Duodenal mucosa (tissue), 2 donors: ENCODE measurements around the gene PTOV1.

Experiments used
- H3K27ac ChIP-seq: one replicate; pipeline ENCODE4 v1.7.0; 2013; ENCODE audit warnings: low read depth, low read length
- H3K27me3 ChIP-seq, 2 donors: one replicate each; pipeline ENCODE4 v1.7.0; 2013; ENCODE audit warnings: low read length in 2 of 2, control low read depth in 1 of 2; ENCODE audit not compliant: insufficient read depth in 2 of 2, control insufficient read depth in 1 of 2
- H3K36me3 ChIP-seq, 2 donors: one replicate each; pipeline ENCODE4 v1.7.0; 2013; ENCODE audit warnings: low read length in 2 of 2, control low read depth in 1 of 2; ENCODE audit not compliant: insufficient read depth in 2 of 2, control insufficient read depth in 1 of 2
- H3K4me1 ChIP-seq, 2 donors: one replicate each; pipeline ENCODE4 v1.7.0; 2013; ENCODE audit warnings: low read length in 2 of 2, control low read depth in 1 of 2; ENCODE audit not compliant: insufficient read depth in 2 of 2, control insufficient read depth in 1 of 2
- H3K4me3 ChIP-seq, 2 donors: one replicate each; pipeline ENCODE4 v1.7.0; 2013; ENCODE audit warnings: low read length in 2 of 2, low read depth in 1 of 2
- H3K9ac ChIP-seq, 2 donors: one replicate each; pipeline ENCODE4 v1.7.0; 2013; ENCODE audit warnings: low read length in 2 of 2, low read depth in 1 of 2
- H3K9me3 ChIP-seq, 2 donors: one replicate each; pipeline ENCODE4 v1.7.0; 2013; ENCODE audit warnings: low read length in 2 of 2, control low read depth in 1 of 2; ENCODE audit not compliant: control insufficient read depth in 1 of 2

Gene PTOV1

GRCh38 chr19:49864890-49865289 lies 13.9 kb downstream of the PTOV1 start:
- Histone ChIP-seq H3K9me3 (no peaks in the 10 kb centered on the region), H3K36me3 (peaks cover 19 to 33% of the 10 kb centered on the region in 2 donors), H3K27ac (no peak overlapping the region), H3K4me3 (peak overlapping the region in 1 of 2 donors; percentile 17), H3K27me3 (no peaks in the 10 kb centered on the region), H3K4me1 (peaks cover 22 to 31% of the 10 kb centered on the region in 2 donors), H3K9ac (no peak overlapping the region)

DNA sequence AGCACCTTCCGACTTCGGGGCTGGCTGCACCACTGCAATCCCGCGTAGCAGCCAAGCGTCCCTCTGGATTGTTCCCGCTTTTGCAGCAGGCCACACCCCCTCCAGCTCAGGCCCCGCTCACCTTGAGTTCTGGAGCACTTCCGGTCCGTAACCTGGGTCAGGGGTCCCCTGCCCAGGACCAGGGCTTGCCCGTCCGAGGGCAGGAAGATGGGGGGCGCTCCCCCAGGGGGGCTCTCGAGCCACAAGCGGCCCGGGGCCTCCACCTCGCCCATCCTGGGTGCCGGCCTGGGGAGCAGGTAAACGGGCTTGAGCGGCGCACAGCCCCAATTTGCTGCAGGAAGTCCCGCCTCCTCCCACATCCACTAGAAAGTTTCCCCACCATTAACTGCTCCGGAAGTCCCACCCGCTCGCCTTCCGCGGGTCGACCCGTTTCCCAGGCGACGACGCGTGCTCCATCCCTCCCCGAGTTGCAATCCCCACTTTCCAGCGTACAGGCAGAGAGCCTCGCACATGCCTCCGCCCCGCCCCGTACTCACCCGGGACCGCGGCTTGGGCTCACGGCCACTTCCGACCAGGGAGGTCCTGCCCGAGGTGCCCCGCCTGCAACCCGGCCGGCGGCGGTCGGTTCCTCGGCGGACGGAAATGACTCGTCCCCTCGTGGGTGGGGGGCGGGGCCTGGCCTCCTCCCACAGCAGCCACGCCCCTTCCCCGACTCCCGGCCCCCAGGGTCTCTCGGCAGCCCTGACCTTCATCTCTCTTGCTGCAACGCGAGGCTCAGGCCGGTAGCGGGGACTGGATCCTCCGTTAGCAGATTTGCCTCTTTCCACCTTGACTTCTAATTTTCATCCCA lies 16.2 kb downstream of the PTOV1 start, which contains the start of gene PNKP:
PNKP (minus strand) TSS at position 644 of the 850 bp plus-strand sequence; CDS start at position 272, 372 bp downstream.
- Histone ChIP-seq H3K27me3 (no peaks in the 10 kb centered on the region), H3K4me1 (peaks cover 34 to 45% of the 10 kb centered on the region in 2 donors), H3K27ac (peak within 1 kb of the TSS; percentile 95), H3K36me3 (peaks cover 13 to 21% of the 10 kb centered on the region in 2 donors), H3K9ac (peak within 1 kb of the TSS; percentile 68 to 78), H3K9me3 (no peaks in the 10 kb centered on the region), H3K4me3 (peak within 1 kb of the TSS; percentile 69 to 97)

DNA sequence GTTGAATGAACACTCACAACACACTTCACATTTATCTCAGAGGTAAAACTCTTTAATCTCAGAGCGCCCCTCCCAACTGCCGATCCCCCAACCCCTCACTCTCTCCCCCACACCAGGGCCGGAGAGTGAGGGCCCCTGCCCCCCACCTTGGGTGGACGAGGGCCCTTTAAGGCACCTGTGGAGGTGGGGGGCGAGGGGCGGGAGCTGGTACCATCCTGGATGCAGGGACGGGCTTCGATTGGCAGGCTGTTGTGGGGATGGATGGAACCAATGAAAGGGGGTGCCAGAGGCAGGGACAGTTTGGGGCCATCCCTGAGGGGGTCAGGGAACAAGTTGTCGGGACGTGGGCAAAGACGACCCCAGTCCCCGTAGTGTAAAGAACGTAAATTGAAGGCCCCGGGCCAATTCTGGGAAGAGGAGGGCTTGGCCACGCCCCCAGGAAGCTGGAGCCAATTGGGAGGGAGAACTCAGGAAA lies 18.1 kb downstream of the PTOV1 start:
- Histone ChIP-seq H3K9me3 (no peaks in the 10 kb centered on the region), H3K27me3 (no peaks in the 10 kb centered on the region), H3K27ac (peak overlapping the region; percentile 53), H3K9ac (peak overlapping the region; percentile 23 to 57), H3K36me3 (peaks cover 8 to 9% of the 10 kb centered on the region in 2 donors), H3K4me1 (peaks cover 34 to 45% of the 10 kb centered on the region in 2 donors), H3K4me3 (peak overlapping the region; percentile 50 to 60)

GRCh38 chr19:49869484-49870308 lies 18.7 kb downstream of the PTOV1 start:
- Histone ChIP-seq H3K4me3 (peak overlapping the region; percentile 86 to 92), H3K27ac (peak overlapping the region; percentile 95), H3K9me3 (no peaks in the 10 kb centered on the region), H3K36me3 (peaks cover 2 to 8% of the 10 kb centered on the region in 2 donors), H3K27me3 (no peaks in the 10 kb centered on the region), H3K9ac (peak overlapping the region; percentile 89 to 98), H3K4me1 (peaks cover 33 to 45% of the 10 kb centered on the region in 2 donors)

DNA sequence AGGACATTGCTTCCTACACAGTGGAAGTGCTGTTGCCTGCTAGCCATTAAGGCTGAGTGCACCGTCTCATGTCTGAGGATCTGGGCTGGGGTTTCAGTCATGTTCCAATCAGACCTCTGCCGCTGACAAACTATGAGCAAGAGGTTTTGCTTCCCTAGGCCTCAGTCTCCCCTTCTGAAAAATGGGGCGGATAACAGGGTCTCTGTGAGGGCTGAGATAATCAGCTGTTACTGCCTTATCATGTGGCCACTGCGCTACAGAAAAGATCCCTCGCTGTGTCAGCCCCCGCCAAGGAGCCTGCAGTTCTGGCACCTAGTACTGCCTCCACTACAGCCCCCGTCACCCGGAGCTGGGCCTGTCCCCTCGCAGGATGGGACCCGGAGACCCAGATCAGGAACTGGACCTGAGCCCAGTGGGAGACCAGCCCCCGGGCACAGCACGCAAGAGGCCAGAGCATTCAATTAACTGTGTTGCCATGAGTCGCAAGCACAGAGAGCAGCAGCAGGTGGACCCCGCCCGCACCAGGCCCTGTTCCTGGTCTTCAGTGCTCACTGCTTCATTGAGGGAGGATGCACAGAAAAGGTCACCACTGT lies 19.4 kb downstream of the PTOV1 start:
- H3K9me3 ChIP-seq, result no peaks in the 10 kb centered on the region
- peaks cover 0 to 5% of the 10 kb centered on the region in 2 donors for H3K36me3 ChIP-seq
- H3K4me3 ChIP-seq, result peak overlapping the region; percentile 86 to 92
- no peaks in the 10 kb centered on the region for H3K27me3 ChIP-seq
- H3K4me1 ChIP-seq, result peaks cover 33 to 43% of the 10 kb centered on the region in 2 donors
- peak overlapping the region; percentile 89 to 98 for H3K9ac ChIP-seq
- H3K27ac ChIP-seq, result peak overlapping the region; percentile 95

DNA sequence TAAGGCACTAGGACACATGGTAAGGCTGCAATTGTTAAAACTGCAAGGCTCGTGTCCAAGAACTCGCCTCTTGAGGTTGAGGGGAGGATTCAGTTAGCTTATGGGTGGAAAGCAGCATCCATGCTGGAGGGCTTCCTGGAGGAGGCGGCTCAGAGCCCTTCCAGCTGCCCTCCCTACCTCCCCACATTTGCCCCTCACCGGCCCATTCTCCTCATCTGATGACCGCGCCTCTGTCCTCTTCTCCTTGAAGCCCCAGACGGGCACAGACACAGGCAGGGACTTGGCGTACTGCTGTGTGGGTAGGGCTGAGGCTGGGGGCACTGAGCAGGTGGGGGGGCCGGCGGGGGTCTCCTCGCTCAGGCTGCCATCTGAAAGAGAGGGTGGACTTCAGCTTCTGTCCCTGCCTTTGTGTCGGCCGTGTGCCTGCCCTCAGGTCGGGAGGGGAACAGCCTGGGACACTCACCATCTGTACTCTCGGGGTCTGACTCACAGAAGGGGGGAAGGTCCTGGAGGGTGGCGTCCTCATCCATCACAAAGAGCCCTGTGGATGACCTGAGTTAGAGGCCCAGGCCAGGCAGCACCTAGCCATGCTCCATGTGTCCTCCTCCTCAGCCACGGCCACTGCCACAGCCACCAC lies 20.5 kb downstream of the PTOV1 start:
- H3K4me1 ChIP-seq, result peaks cover 26 to 40% of the 10 kb centered on the region in 2 donors
- no peaks in the 10 kb centered on the region for H3K27me3 ChIP-seq
- no peak overlapping the region for H3K9ac ChIP-seq
- H3K9me3 ChIP-seq, result no peaks in the 10 kb centered on the region
- no peak overlapping the region for H3K4me3 ChIP-seq
- no peak overlapping the region for H3K27ac ChIP-seq
- H3K36me3 ChIP-seq, result peaks cover 0 to 5% of the 10 kb centered on the region in 2 donors

- peaks cover 0 to 5% of the 10 kb centered on the region in 2 donors for H3K36me3 ChIP-seq
- no peak overlapping the region for H3K4me3 ChIP-seq
- no peaks in the 10 kb centered on the region for H3K27me3 ChIP-seq
- no peaks in the 10 kb centered on the region for H3K9me3 ChIP-seq
- H3K27ac ChIP-seq, result no peak overlapping the region
- H3K9ac ChIP-seq, result no peak overlapping the region
- peaks cover 23 to 37% of the 10 kb centered on the region in 2 donors for H3K4me1 ChIP-seq
Observed at GRCh38 chr19:49872245-49873128, 21.5 kb downstream of the PTOV1 start.

DNA sequence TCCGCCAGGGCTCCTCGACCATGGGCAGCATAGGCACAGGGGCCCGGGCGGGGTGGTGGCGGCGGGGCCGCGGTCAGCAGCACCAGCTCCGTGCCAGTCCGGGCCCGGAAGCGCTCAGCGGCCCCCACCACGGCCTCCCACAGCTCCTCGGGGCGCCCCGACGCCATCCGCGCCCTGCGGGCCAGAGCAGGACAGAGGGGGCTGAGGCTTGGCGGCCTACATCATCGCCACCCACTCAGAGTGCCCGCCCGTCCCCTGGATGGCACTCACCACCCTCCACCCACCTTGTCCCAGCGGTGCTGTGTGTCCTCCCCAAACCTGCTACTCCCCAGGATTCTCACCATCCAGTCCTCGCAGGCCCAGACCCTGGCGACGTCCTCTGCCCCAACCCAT lies 22.2 kb downstream of the PTOV1 start:
- H3K27ac ChIP-seq, result no peak overlapping the region
- H3K4me3 ChIP-seq, result no peak overlapping the region
- no peaks in the 10 kb centered on the region for H3K9me3 ChIP-seq
- no peak overlapping the region for H3K9ac ChIP-seq
- H3K4me1 ChIP-seq, result peaks cover 24 to 39% of the 10 kb centered on the region in 2 donors
- H3K27me3 ChIP-seq, result no peaks in the 10 kb centered on the region
- H3K36me3 ChIP-seq, result peaks cover 0 to 5% of the 10 kb centered on the region in 2 donors

DNA sequence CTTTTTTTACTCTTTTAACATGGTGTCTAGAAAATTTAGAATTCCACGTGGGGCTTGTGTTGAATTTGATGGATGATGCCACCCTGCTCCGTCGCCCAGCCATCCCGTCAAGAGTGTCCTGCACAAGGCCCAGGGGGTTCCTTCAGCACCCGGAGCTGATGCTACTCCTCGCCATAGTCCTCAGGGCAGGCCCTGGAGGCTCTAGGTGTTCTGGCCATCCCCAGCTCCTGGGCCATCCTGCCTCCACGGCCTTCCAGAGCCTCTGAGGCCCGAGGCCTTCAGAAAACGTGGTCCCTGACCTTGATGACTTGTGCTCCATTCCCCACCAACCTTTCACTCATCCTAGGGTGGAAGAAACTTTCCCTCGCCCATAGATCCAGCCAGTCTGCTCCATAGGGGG lies 22.9 kb downstream of the PTOV1 start:
- Histone ChIP-seq H3K27me3 (no peaks in the 10 kb centered on the region), H3K9ac (no peak overlapping the region), H3K4me3 (no peak overlapping the region), H3K4me1 (peaks cover 31 to 39% of the 10 kb centered on the region in 2 donors), H3K9me3 (no peaks in the 10 kb centered on the region), H3K27ac (no peak overlapping the region), H3K36me3 (peaks cover 0 to 10% of the 10 kb centered on the region in 2 donors)
